ENCODE data around the gene OR5M10.

The OR5M10 gene

GRCh38 chr11:56577621-56578020 lies at the start of gene OR5M10:
Gene OR5M10, minus strand, starts transcription at chr11:56577721. Its CDS starts 0 bp downstream, at chr11:56577721.
- TF ChIP-seq EZH2phosphoT487 (IDR thresholded peaks at IDR 0.05; ENCODE audit: borderline replicate concordance) (no peak), CTCF (conservative IDR thresholded peaks at IDR 0.05; ENCODE audit: low read length) (no peak)
- H3K79me2 ChIP-seq (ENCODE audit: insufficient read depth, low read length), result no peaks in the 10 kb centered on the region
- H3K9me3 ChIP-seq (ENCODE audit: insufficient read depth, low read depth, low read length), result no peaks in the 10 kb centered on the region
- H3F3A ChIP-seq (ENCODE audit: low read depth), result no peaks in the 10 kb centered on the region
- H3K36me3 ChIP-seq (ENCODE audit: insufficient read depth, low read length), result no peaks in the 10 kb centered on the region
- no peaks in the 10 kb centered on the region for H4K20me1 ChIP-seq (ENCODE audit: insufficient read depth, low read length, poor library complexity, severe bottlenecking)
- H3K9ac ChIP-seq (ENCODE audit: low read depth, low read length, poor library complexity, severe bottlenecking), result no peak within 1 kb of the TSS
- H3K9me2 ChIP-seq (replicated peaks; ENCODE audit: low read depth, low read length), result no peaks in the 10 kb centered on the region
- no peak within 1 kb of the TSS for H3K4me2 ChIP-seq (ENCODE audit: low read depth, low read length, poor library complexity, severe bottlenecking)
- no peaks in the 10 kb centered on the region for H3K27me3 ChIP-seq (ENCODE audit: insufficient read depth, low read length, poor library complexity, severe bottlenecking)
- H3K4me1 ChIP-seq (ENCODE audit: insufficient read depth, low read length, poor library complexity, severe bottlenecking), result no peaks in the 10 kb centered on the region
- H2AFZ ChIP-seq (ENCODE audit: low read length), result no peak within 1 kb of the TSS
- no peak within 1 kb of the TSS for H3K4me3 ChIP-seq (ENCODE audit: low read length, poor library complexity, severe bottlenecking)

GRCh38 chr11:56625946-56626345 lies 48.4 kb upstream of the OR5M10 start:
- Histone ChIP-seq H3K9me2 (replicated peaks; ENCODE audit: low read depth, low read length) (no peaks in the 10 kb centered on the region), H4K20me1 (ENCODE audit: insufficient read depth, low read length, poor library complexity, severe bottlenecking) (no peaks in the 10 kb centered on the region), H3K79me2 (ENCODE audit: insufficient read depth, low read length) (no peaks in the 10 kb centered on the region), H3K4me2 (ENCODE audit: low read depth, low read length, poor library complexity, severe bottlenecking) (no peak overlapping the region), H3K4me3 (ENCODE audit: low read length, poor library complexity, severe bottlenecking) (no peak overlapping the region), H3K27me3 (ENCODE audit: insufficient read depth, low read length, poor library complexity, severe bottlenecking) (no peaks in the 10 kb centered on the region), H2AFZ (ENCODE audit: low read length) (no peak overlapping the region), H3K4me1 (ENCODE audit: insufficient read depth, low read length, poor library complexity, severe bottlenecking) (no peaks in the 10 kb centered on the region), H3K9me3 (ENCODE audit: insufficient read depth, low read depth, low read length) (no peaks in the 10 kb centered on the region), H3K36me3 (ENCODE audit: insufficient read depth, low read length) (no peaks in the 10 kb centered on the region), H3F3A (ENCODE audit: low read depth) (no peaks in the 10 kb centered on the region), H3K9ac (ENCODE audit: low read depth, low read length, poor library complexity, severe bottlenecking) (no peak overlapping the region)
- TF ChIP-seq EZH2phosphoT487 (IDR thresholded peaks at IDR 0.05; ENCODE audit: borderline replicate concordance) (no peak), CTCF (conservative IDR thresholded peaks at IDR 0.05; ENCODE audit: low read length) (no peak)

GRCh38 chr11:56624661-56625110 lies 47.2 kb upstream of the OR5M10 start:
- Histone ChIP-seq H3K4me1 (ENCODE audit: insufficient read depth, low read length, poor library complexity, severe bottlenecking) (no peaks in the 10 kb centered on the region), H3K9me2 (replicated peaks; ENCODE audit: low read depth, low read length) (no peaks in the 10 kb centered on the region), H3K9ac (ENCODE audit: low read depth, low read length, poor library complexity, severe bottlenecking) (no peak overlapping the region), H3K36me3 (ENCODE audit: insufficient read depth, low read length) (no peaks in the 10 kb centered on the region), H3K4me3 (ENCODE audit: low read length, poor library complexity, severe bottlenecking) (no peak overlapping the region), H3K79me2 (ENCODE audit: insufficient read depth, low read length) (no peaks in the 10 kb centered on the region), H3F3A (ENCODE audit: low read depth) (no peaks in the 10 kb centered on the region), H3K27me3 (ENCODE audit: insufficient read depth, low read length, poor library complexity, severe bottlenecking) (no peaks in the 10 kb centered on the region), H3K4me2 (ENCODE audit: low read depth, low read length, poor library complexity, severe bottlenecking) (no peak overlapping the region), H2AFZ (ENCODE audit: low read length) (no peak overlapping the region), H4K20me1 (ENCODE audit: insufficient read depth, low read length, poor library complexity, severe bottlenecking) (no peaks in the 10 kb centered on the region), H3K9me3 (ENCODE audit: insufficient read depth, low read depth, low read length) (no peaks in the 10 kb centered on the region)
- TF ChIP-seq CTCF (conservative IDR thresholded peaks at IDR 0.05; ENCODE audit: low read length), result peak; percentile 70
- no peak for TF ChIP-seq EZH2phosphoT487 (IDR thresholded peaks at IDR 0.05; ENCODE audit: borderline replicate concordance)
